NCI-H2227 (cell line): ENCODE data around the gene PLD3.
"Not testable (repeated sequence)": the region's sequence is repeated elsewhere in the genome, so short reads cannot be mapped to it uniquely, and the experiment has no call there.

Experiments used
- DNase-seq: peaks from one replicate; lab custom pipeline; 2025; ENCODE audit not compliant: unreplicated experiment; lab: John Stamatoyannopoulos, UW

Gene PLD3

DNA sequence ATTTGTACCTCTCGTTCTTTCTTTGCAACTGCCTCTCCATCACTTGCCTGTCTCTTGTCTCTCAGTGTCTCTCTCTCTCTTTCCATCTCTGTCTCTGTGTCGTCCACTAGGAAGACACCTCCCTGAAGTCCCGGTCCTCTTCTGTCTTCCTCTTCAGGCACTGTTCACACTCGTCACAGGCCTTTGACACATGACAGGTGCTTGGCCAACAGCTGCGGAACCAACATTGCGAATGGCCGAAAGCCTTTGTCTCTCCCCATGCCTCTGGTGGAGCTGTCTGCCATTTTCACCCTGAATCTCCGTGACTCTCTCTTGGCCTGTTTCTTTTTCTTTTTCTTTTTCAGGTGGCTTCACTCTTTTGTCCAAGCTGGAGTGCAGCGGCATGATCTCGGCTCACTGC, 38.7 kb downstream of the PLD3 start:
- DNase-seq = no peak

DNA sequence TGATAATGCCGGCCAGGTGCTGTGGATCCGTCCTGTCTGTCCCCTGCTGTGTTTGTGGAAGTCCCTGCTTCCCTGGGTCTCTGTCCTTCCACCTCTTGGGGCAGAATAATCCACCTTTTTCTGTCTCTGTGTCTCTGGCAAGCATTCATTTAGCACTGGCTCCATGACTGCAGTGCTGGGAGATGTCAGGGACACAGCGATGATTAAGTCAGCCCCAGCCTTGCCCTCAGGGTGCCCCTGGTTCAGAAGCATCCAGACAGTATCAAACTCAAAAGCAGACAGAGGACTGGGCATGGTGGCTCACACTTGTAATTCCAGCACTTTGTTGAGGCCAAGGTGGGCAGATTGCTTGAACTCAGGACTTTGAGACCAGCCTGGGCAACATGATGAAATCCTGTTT, 40.0 kb downstream of the PLD3 start:
- no peak for DNase-seq

DNA sequence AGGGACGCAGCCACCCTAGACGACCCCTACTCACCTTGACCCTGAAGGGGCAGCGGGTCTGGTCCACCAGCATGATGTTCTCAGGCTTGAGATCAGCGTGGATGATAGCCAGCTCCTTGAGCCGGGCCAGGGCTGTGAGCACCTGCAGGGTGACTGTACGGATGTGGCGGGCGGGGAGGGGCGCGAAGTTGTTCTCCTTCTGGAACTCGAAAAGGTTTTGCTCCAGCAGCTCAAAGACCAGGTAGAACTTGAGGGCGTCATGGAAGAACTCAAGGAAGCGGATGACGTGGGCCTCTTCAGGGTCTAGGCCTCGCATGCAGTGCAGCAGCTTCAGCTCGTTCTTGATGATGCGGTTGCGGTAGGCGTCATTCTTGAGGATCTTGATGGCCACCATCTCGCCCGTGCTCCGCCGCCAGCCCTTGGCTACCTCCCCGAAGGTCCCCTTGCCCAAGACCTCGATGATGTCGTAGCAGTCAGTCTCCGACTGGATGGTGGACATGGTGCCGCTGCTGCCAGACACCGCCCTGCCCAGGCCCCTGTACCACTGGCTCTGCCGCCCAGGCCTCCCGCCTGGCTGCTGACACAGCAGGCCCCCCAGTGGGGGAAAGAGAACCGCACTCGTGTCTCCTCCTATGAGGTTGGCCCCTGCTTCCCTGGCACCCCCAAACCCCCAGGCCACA, 41.0 kb downstream of the PLD3 start:
- no peak for DNase-seq

DNA sequence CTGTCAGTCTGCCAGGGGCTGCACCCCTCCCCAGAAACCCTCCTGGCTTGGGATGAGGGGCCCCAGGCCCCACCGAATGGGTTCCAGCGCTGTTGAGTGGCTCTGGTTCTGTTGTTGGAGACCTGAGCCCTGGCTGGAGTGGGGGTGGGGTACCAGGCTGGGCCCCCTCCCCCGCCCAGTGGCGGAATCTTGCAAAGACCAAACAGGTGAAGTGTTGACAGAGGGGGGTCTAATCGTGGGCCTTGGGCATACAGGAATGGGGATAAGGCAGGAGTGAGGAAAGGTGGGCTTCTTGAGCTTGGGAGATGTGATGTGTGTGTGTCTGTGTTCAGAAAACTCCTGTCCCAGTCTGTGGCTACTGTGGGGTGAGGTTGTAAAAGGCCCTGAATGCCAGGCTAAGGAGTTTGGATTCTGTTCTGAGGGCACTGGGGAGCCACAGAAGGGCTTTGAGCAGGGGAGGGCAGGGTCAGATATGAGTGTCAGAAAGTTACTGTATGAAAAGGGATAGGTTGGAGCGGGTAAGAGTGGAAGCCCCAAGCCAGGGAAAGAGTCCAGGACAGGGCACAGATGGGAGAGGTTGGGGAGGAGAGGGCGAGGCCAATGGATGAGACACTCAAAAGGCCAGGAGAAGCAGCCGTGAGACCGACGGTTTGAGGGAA, 41.7 kb downstream of the PLD3 start, which contains the start of gene HIPK4:
TSS of gene HIPK4 (minus strand) at position 98 of the 659 bp plus-strand sequence. CDS start 279 bp downstream, outside the sequence.
- no peak for DNase-seq

DNA sequence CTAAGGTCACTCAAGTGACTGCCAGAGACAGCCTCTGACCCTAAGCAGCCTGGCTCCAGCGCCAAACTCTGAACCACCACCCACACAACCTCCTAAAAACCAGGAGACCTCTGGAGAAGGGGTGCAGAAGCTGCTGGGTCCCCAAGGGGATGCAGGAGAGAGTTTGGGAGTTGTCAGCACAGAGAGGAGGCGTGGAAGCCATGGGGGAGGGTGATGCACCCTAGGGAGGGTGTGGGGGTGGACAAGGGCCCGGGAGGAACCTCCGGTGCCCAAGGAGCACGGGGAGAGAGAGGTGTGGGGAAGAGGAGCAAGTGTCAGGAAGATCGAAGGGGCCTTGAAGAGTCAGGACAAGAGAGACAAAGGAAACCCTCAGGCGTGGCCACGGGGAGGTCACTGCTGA, 43.6 kb downstream of the PLD3 start:
- no peak for DNase-seq

GRCh38 chr19:40392894-40393517, 44.5 kb downstream of the PLD3 start:
- DNase-seq = no peak

- DNase-seq = no peak
These were observed 45.7 kb downstream of the PLD3 start for GRCh38 chr19:40393894-40394815.

DNA sequence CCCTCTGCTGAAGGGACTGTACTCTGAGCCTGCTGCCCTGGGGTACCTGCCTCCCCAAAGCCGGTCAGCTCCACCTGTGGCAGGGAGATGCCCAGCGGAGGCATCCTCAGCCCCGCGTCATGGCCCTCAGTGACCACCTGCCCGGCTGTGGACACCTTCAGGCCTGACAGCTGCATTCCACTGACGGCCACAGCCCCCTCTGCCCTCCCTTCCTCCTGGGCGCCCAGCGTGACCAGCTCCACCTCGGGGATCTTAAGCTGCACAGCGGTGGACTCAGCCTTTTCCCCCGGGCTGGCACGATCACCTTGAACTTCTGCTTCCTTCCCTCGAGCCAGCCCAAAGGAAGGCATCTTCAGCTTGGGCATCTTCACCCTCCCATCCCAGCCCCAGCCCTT, 46.3 kb downstream of the PLD3 start:
- no peak for DNase-seq

DNA sequence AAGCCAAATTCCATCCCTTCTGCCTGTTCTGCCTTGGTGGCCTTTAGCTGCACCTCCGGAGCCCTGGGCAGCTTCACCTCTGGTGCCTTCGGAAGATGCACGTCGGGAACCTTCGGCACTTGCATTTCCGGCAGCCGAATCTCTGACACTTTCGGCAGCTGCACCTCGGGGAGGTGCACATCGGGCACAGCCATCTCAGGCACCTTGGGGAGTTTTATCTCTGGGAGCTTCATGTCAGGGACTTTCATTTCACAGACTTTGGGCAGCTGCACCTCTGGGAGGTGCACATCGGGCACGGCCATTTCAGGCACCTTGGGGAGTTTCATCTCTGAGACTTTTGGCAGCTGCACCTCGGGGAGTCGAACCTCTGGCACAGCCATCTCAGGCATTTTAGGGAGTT, 47.5 kb downstream of the PLD3 start:
- no peak for DNase-seq

GRCh38 chr19:40396886-40397567, 48.5 kb downstream of the PLD3 start:
- no peak for DNase-seq

GRCh38 chr19:40397568-40397906, 49.0 kb downstream of the PLD3 start:
- no peak for DNase-seq

GRCh38 chr19:40398417-40399131, 50.1 kb downstream of the PLD3 start:
- DNase-seq = peak; percentile 98

- DNase-seq = no peak
These were observed 52.1 kb downstream of the PLD3 start for GRCh38 chr19:40400559-40400958.

GRCh38 chr19:40403262-40403984, 54.9 kb downstream of the PLD3 start:
- DNase-seq = peak; percentile 93

- no peak for DNase-seq
These were observed 59.5 kb downstream of the PLD3 start for GRCh38 chr19:40407714-40408597.

DNA sequence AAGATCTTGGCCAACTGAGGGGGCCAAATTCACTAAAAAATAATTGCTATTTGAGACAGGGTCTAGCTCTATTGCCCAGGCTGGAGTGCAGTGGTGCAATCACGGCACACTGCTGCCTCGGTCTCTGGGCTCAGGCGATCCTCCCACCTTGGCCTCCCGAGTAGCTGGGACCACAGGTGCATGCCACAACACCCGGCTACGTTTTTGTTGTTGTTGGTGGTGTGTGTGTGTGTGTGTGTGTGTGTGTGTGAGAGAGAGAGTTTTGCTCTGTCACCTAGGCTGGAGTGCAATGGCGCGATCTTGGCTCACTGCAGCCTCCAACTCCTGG, 60.1 kb downstream of the PLD3 start:
- not testable (repeated sequence) for DNase-seq

GRCh38 chr19:40410030-40410389, 61.5 kb downstream of the PLD3 start:
- DNase-seq = no peak

GRCh38 chr19:40411125-40411842, 62.8 kb downstream of the PLD3 start:
- DNase-seq = no peak
